ENCODE data around the gene ERFL. TPM values are rescaled to one million over a fixed set of nuclear protein-coding genes. Genes with fewer than 3 reads are reported as not detected.
"Not testable (repeated sequence)": the region's sequence is repeated elsewhere in the genome, so short reads cannot be mapped to it uniquely, and the experiment has no call there.

ERFL gene
- total RNA-seq, 2 experiments from 2014 or later: 1.7 to 1.9 TPM

DNA sequence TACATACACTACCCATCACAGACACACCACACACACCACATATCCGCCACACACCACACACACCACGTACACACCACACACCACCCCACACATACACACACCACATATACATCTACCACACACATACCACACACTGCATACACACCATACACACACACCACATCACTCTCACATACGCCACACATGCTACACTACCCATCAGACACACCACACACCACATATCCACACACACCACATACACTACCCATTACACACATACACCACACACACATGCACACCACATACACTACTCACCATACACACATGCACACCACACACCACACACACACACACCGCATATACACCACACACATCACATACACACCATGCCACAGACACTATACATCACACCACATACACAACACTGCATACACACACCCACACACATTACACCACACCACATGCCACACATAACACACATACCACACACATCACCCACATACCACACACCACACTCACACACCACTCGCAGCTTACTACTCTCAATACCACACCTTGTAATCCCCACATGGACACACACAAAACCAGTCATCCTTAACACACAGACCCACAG, 9.5 kb downstream of the ERFL start:
- ATAC-seq (no peak), DNase-seq (no peak)
- Mint-ChIP-seq H3K27me3 (peaks cover 21% of the 10 kb centered on the region), H3K36me3 (ENCODE audit: low read depth) (no peaks in the 10 kb centered on the region), H3K4me3 (no peak overlapping the region), H3K4me1 (peaks cover 22% of the 10 kb centered on the region), H3K27ac (no peak overlapping the region), H3K9me3 (ENCODE audit: low read depth) (no peaks in the 10 kb centered on the region)
- CTCF ChIA-PET: interaction anchor here (1.1 kb wide), 1 partner anchor 19 kb away, joined by 5 read pairs; no protein-coding TSS in a partner anchor
- intact Hi-C loops (cut with DNase I, micrococcal nuclease): no loop called here
- POLR2A ChIA-PET: no interaction called here

DNA sequence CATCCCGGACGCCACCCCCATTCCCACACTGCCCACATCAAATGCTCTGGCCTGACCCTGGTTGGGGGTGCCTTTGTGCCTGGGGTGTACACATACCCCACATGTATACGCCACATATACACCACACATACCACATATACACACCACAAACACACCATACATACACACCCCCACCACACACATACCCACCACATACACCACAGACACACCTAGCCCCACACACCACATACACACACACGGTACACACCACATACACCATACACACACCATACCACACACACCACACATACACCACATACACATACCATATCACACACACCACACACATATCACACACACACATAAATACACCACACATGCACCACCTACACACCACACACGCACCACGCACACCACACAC, 10.2 kb downstream of the ERFL start:
- ChIA-PET CTCF (no interaction called here), POLR2A (no interaction called here)
- ATAC-seq (no peak), DNase-seq (no peak)
- H3K4me1 Mint-ChIP-seq: peaks cover 22% of the 10 kb centered on the region
- intact Hi-C loops (cut with DNase I, micrococcal nuclease): no loop called here
- H3K27ac Mint-ChIP-seq: no peak overlapping the region
- H3K9me3 Mint-ChIP-seq (ENCODE audit: low read depth): no peaks in the 10 kb centered on the region
- peaks cover 22% of the 10 kb centered on the region for H3K27me3 Mint-ChIP-seq
- no peaks in the 10 kb centered on the region for H3K36me3 Mint-ChIP-seq (ENCODE audit: low read depth)
- no peak overlapping the region for H3K4me3 Mint-ChIP-seq

DNA sequence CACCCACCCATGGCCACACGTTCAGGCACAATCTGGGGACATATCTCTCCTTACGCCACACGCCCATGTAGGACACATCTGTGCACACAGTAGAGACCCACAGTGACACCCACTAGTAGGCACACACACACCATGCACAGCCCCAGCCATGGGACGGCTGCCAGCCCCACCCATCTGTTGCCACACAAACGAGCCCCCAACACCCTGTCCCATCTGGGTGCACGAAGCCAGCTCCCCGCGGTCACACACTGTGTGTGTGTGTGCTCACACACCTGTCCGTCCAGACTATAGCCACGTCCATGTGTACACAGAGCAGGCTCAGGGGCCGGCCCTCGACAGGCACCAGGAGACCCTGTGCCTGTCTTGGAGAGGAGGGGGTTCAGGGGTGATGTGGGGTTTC, 10.6 kb downstream of the ERFL start:
- Mint-ChIP-seq H3K27me3 (peaks cover 20% of the 10 kb centered on the region), H3K36me3 (ENCODE audit: low read depth) (no peaks in the 10 kb centered on the region), H3K9me3 (ENCODE audit: low read depth) (no peaks in the 10 kb centered on the region), H3K4me3 (no peak overlapping the region), H3K27ac (no peak overlapping the region), H3K4me1 (peaks cover 20% of the 10 kb centered on the region)
- DNase-seq (no peak), ATAC-seq (no peak)
- POLR2A ChIA-PET: interaction anchor here (0.6 kb wide), 1 partner anchor 397 kb away, joined by 3 read pairs; no protein-coding TSS in a partner anchor
- intact Hi-C loops (cut with DNase I, micrococcal nuclease): no loop called here
- CTCF ChIA-PET: no interaction called here

DNA sequence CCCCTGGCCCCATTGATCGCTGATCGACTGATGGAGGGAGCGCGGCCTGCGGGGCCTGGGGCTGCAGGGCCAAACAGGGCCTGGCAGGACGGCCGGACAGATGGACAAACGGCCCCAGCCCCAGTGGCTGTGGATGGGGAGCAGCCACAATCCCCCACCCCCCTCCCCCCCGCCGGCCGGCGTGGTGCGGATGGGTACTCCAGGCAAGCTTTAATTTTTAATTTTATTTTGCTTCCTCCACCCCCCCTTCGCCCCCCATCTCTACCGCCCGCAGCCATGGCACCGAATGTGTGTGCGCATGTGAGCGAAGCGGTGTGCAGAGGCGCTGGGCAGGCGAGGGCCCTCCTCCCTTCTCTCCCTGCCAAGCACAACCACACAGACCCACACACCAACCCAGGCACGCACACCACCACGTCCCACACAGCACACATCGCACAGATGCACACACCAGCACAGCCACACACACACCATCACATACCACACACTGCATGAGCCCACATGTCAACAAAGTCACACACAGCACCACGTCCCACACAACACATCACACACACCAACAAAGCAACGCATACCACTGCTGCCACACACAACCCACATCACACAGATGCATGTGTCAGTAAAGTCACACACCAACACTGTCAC, 12.4 kb downstream of the ERFL start:
- H3K27me3 Mint-ChIP-seq: peaks cover 23% of the 10 kb centered on the region
- H3K36me3 Mint-ChIP-seq (ENCODE audit: low read depth): no peaks in the 10 kb centered on the region
- H3K4me1 Mint-ChIP-seq: peaks cover 23% of the 10 kb centered on the region
- no peak for DNase-seq
- H3K4me3 Mint-ChIP-seq: no peak overlapping the region
- intact Hi-C loops (cut with DNase I, micrococcal nuclease): loop anchor here in 1 of 2 experiments (2.0 kb wide), 1 partner anchor 13 kb away; the partner anchor contains the start of gene ERFL
- no peaks in the 10 kb centered on the region for H3K9me3 Mint-ChIP-seq (ENCODE audit: low read depth)
- no peak overlapping the region for H3K27ac Mint-ChIP-seq
- POLR2A ChIA-PET: no interaction called here
- CTCF ChIA-PET: no interaction called here
- ATAC-seq: peak; percentile 20

DNA sequence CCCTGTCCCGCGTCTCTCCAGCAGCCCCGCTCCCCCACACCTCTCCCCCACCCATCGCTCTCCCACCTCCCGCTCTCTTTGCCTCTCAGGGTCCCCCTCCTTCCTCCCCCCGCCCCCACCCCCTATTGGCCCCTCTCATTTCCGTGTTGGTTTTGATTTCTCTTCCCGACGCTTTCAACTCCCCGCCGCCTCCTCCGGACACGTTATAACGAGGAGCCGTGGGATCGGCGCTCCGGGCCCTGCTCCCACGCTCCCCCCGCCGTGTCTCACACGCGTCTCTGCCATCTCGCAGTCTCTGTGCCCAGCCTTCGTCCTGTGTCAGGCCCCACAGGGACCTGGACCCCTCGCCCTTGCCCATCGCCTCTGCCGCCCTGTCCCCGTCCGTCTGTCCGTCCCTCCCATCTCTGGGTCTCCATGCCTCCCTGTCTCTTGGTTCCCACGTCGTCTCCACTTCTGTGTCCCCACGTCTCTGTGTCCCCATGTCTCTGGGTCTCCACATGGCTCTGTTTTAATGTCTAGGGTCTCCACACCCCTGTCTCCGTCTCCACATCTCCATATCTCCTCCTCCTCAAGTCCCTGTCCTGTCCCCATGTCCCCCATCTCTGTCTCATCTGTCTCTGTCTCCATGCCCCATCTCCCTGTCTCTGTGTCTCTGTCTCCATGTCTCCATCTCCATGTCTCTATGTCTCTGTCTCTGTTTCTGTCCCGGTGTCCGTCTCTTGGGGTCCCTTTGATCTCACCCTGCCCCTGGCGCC, 13.1 kb downstream of the ERFL start:
- POLR2A ChIA-PET: no interaction called here
- peaks cover 28% of the 10 kb centered on the region for H3K4me1 Mint-ChIP-seq
- DNase-seq: no peak

DNA sequence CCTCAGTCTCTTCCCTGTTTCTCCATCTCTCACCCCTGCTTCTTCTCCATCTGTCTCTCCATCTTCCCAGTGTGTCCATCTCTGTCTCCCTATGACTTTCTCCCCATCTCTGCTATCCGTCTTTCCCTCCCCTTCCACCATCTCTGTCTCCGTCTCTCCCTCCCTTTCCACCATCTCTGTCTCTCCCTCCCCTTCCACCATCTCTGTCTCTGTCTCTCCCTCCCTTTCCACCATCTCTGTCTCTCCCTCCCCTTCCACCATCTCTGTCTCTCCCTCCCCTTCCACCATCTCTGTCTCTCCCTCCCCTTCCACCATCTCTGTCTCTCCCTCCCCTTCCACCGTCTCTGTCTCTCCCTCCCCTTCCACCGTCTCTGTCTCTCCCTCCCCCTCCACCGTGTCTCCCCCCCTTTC, 13.8 kb downstream of the ERFL start:
- POLR2A ChIA-PET; H3K36me3 Mint-ChIP-seq (ENCODE audit: low read depth); CTCF ChIA-PET; ATAC-seq; DNase-seq; H3K27ac Mint-ChIP-seq; H3K4me3 Mint-ChIP-seq; H3K9me3 Mint-ChIP-seq (ENCODE audit: low read depth): not testable (repeated sequence)
- Mint-ChIP-seq H3K27me3 (peaks cover 23% of the 10 kb centered on the region), H3K4me1 (peaks cover 28% of the 10 kb centered on the region)
- intact Hi-C loops (cut with DNase I, micrococcal nuclease): loop anchor here in 1 of 2 experiments (2.0 kb wide), 1 partner anchor 14 kb away; the partner anchor contains the start of gene ERFL

More for the DNA sequence above, 13.1 kb downstream of the ERFL start:
- no peak for ATAC-seq
- Mint-ChIP-seq H3K9me3 (ENCODE audit: low read depth) (no peaks in the 10 kb centered on the region), H3K36me3 (ENCODE audit: low read depth) (peaks cover 5% of the 10 kb centered on the region), H3K27ac (no peak overlapping the region), H3K27me3 (peaks cover 23% of the 10 kb centered on the region), H3K4me3 (no peak overlapping the region)
- intact Hi-C loops (cut with DNase I, micrococcal nuclease): loop anchor here in 1 of 2 experiments (2.0 kb wide), 1 partner anchor 14 kb away; the partner anchor contains the start of gene ERFL
- CTCF ChIA-PET: no interaction called here

DNA sequence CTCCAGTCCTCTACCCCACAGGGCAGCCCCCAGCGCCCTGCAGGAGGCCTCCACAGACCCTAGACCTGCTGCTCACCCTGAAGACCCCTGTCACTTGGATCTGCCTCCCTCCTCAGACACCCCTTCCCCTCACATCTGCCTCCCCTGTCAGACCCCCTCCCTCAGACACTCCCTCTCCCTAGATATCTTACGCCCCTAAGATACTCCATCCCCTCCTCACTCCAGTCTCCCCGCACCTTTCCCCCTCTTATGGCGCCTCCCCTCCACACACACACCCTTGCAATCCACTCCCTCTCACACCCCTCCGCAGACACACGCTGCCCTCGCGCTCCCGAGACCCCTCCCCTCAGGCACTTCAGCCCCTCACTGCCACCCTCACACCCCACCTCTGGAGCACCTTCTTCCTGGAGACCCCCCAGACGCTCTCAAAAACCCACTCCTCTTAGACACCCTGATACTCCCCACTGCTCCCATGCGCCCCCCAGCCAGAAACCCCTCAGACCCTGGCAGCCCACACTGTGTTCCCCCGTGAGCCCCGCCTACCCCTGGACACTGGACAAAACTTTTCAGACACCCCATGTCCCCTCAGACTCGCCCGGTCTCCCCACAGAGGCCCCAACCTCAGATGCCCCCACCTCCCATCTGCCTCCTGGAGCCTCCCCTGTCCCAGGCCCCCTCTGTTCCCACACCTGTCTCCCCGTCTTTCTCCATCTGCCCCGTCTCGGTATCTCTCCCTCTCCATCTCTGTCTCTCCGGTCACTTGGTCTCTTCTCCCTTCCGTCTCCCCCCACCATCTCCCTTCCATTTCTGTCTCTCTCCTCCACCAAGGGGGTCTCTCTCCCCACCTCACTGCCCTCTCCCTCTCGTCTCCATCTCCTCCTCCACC, 14.5 kb downstream of the ERFL start:
- Mint-ChIP-seq H3K36me3 (ENCODE audit: low read depth) (peaks cover 5% of the 10 kb centered on the region), H3K4me3 (no peak overlapping the region), H3K27ac (no peak overlapping the region), H3K27me3 (peaks cover 23% of the 10 kb centered on the region), H3K4me1 (peaks cover 28% of the 10 kb centered on the region), H3K9me3 (ENCODE audit: low read depth) (no peaks in the 10 kb centered on the region)
- ChIA-PET CTCF (no interaction called here), POLR2A (no interaction called here)
- intact Hi-C loops (cut with DNase I, micrococcal nuclease): loop anchor here in 1 of 2 experiments (2.0 kb wide), 1 partner anchor 15 kb away; the partner anchor contains the start of gene ERFL
- no peak for DNase-seq
- no peak for ATAC-seq

DNA sequence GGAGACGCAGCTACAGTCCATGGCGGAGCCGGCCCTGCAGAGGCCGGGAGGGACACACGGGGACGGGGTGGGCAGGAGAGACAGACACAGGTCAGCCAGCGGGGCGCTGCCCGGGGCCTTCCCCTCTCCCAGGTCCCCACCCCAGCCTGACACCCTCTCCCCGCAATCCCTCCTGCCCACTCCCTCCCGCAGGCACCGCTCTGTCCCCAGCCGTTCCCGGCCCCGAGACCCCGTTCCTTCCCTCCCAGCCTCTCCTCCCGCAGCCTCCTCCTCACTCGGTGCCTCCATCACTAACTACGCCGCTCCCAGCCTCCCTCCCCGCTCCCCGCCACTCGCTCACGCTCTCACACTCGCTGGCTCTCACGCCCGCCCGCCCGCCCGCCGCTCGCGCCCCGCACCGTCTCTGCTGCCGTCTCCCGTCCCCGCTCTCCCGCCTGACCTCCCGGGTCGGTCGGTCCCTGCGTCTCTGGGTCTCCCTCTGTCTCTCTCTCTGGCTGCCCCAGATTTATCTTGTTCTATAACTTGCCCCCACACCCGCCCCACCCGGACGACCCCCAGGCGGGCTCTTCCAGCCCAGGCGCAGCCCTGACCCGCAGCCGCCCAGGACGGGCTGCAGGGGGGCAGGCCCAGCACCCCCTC, 15.2 kb downstream of the ERFL start:
- Mint-ChIP-seq H3K27me3 (peaks cover 23% of the 10 kb centered on the region), H3K9me3 (ENCODE audit: low read depth) (no peaks in the 10 kb centered on the region), H3K27ac (no peak overlapping the region), H3K4me1 (peaks cover 28% of the 10 kb centered on the region), H3K4me3 (no peak overlapping the region), H3K36me3 (ENCODE audit: low read depth) (peaks cover 5% of the 10 kb centered on the region)
- peak; percentile 53 for DNase-seq
- ATAC-seq: peak; percentile 11
- intact Hi-C loops (cut with DNase I, micrococcal nuclease): no loop called here
- ChIA-PET POLR2A (no interaction called here), CTCF (no interaction called here)

DNA sequence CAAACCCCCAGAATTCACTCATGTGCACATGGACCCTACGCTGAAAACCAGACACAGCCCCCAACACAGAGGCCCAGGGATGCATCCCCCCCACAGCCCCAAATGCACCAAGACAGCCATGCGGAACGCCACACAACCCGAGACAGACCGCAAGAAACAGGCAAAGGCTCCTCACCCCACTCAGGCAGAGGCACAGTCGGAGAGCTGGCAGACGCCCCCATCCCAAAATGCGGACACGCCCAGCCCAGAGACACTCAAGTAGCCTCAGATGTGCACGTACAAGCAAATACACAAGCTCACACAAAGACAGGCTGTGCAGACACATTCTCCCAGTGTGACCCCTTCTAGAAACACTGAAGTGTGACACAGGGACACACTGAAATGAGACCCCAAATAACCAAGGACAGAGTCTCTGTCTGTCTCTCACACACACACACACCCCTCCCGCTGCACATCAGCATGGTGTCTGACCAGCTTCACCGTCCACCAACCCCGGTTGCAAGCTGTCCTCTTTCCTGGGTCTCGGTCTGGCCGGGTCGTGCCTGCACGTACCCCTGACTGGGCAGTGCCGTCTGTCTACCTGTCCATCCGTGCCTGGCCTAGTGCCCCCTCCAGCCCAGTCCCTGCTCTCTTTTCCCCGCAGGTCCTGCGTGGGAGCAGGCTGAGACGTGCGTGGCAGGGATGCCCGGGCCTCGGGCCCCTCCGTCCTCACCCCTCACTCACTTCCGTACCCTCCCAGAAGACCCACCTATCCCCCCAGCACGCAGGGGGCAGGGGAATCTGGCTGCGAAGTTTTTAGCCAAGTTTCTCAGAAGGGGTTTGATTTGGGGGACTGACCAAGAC, 16.1 kb downstream of the ERFL start:
- no peak overlapping the region for H3K4me3 Mint-ChIP-seq
- no peak for DNase-seq
- H3K36me3 Mint-ChIP-seq (ENCODE audit: low read depth): peaks cover 7% of the 10 kb centered on the region
- ChIA-PET CTCF (interaction anchor here (0.7 to 1.6 kb wide), 4 partner anchors 23 to 77 kb away, joined by 3 to 4 read pairs (median 3); no protein-coding TSS in a partner anchor), POLR2A (no interaction called here)
- peaks cover 31% of the 10 kb centered on the region for H3K4me1 Mint-ChIP-seq
- peaks cover 23% of the 10 kb centered on the region for H3K27me3 Mint-ChIP-seq
- no peak for ATAC-seq
- intact Hi-C loops (cut with DNase I, micrococcal nuclease): no loop called here
- H3K9me3 Mint-ChIP-seq (ENCODE audit: low read depth): no peaks in the 10 kb centered on the region
- H3K27ac Mint-ChIP-seq: no peak overlapping the region
